ENCODE results near the gene EED.
"Not testable (repeated sequence)": the region's sequence is repeated elsewhere in the genome, so short reads cannot be mapped to it uniquely, and the experiment has no call there.

The EED gene

DNA sequence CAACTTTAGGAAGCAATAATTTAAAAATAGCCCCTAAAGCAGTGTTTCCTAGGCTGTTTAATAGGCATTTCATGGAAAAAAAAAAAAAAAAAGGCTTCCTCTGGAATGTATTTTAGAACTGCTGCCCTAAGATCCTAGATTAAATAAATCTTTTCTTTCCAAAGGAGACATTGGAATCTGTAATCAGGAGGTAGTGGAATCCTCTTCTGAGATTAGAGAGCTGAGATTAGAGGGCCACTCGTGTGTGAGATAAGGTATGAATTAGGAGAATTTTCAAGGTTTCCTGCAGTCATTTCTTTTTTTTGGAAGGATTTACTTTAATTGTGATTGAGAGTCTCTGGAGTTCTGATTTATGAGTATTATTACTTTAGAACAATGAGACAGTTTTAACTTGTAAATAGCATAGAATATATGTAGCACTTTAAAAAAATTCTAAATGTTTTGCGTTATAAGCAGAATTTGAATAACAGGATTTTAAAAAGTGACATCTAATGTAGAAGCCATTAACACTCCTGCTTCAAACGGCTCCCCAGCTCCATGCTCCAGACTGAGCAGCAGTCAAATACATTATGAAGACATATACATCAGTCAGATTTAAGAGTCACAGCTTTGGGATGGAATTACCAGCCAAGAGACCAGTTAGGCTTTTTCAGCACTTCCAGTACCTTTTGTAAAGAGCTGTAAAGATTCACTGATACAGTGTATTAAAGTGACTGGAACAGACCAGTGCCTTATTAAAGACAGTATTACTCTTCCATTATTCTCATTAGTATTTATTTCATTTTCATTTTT is 5.0 kb downstream of the EED start:
- DNase-seq (ENCODE audit: low spot score) = no peak

- no peak for DNase-seq (ENCODE audit: low spot score)
Measured at GRCh38 chr11:86251345-86251744, 6.8 kb downstream of the EED start.

- DNase-seq (ENCODE audit: low spot score) = no peak
Measured at GRCh38 chr11:86255896-86256295, 11.3 kb downstream of the EED start.

- DNase-seq (ENCODE audit: low spot score) = no peak
Measured at GRCh38 chr11:86256608-86257007, 12.1 kb downstream of the EED start.

DNA sequence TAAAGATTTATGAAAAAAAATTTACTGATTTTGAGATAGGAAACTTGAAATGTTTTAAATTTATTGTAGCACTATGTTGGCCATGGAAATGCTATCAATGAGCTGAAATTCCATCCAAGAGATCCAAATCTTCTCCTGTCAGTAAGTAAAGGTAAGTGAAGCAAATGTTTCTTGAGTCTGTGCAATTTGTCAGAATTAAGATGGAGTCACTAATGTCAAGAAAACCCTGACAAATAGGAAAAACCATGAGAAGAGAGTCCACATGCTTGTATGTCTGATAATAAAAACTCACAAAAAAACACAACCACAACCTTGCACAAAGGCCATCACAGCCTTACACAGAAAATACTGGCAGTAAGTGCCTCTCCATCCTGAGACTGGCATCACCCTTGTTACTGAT is 12.9 kb downstream of the EED start:
- DNase-seq (ENCODE audit: low spot score) = no peak

DNA sequence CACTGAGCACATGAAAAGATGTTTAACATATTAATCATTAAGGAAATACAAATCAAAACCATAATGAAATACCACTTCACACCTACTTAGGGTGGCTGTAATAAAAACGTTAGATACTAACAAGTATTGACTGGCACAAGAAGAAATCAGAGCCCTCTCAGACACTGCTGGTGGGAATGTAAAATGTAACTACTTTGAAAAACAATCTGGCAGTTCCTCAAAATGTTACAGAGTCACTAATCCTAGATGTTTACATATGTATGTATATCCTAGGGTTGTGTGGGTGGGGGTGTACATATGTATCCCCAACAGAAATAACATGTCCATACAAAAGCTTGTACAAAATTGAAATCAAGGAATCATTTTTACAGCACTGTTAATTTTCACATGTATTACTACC is 15.2 kb downstream of the EED start:
- DNase-seq (ENCODE audit: low spot score) = no peak

DNA sequence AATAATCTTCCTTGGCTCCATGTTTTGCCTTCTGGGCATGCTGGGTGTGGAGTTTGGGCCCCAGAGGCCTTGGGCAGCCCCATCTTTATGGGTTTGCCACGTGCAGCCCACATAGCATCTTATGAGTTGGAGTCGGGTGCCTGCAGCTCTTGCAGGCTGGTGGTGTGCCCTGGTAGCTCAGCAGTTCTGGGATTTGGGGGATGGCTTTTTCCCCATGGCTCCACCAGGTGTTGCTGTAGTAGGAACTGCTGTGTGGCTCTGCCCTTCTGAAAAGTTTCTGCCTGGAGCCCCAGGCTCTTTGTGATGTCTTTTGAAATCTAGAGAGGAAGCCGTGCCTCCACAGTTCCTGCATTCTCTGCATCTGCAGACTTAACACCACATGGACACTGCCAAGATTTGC is 16.8 kb downstream of the EED start:
- DNase-seq (ENCODE audit: low spot score) = no peak

GRCh38 chr11:86262387-86262786 is 17.8 kb downstream of the EED start:
- no peak for DNase-seq (ENCODE audit: low spot score)

DNA sequence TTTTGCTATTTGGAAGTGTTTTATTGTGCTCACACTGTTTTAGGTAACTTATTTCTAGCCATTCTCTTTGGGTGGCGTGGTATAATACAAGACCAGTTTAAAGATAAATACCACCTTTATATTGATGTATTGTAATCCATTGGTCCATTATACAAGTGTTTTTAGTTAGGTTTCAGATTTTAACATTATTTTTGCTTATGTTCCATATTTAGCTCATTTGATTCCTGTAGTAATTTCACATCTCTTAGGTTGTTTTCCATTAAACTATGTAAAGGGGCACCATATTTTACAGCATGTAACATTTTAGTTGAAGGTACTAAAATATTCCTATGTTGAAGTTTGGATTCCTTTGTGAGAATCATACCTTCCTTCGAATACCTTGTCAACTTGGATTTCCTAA is 20.1 kb downstream of the EED start:
- no peak for DNase-seq (ENCODE audit: low spot score)

DNA sequence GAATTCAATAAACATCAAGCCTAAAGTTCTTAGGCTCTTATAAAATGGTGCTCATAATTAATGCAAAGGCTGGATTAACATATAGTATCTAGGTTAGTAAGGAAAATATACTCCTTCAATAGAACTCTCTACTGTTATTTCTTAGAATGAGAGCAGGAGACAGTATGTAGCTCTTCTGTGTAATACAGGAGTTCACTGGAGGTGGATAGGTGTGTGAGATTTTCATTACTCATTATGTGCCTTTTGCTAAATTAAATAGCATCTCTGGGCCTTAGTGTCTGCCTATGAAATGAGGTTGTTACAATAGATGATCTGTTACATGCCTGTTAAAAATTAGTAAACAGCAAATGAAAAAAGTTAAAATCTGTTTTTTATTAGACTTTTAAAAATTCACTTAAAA is 20.6 kb downstream of the EED start:
- no peak for DNase-seq (ENCODE audit: low spot score)

DNA sequence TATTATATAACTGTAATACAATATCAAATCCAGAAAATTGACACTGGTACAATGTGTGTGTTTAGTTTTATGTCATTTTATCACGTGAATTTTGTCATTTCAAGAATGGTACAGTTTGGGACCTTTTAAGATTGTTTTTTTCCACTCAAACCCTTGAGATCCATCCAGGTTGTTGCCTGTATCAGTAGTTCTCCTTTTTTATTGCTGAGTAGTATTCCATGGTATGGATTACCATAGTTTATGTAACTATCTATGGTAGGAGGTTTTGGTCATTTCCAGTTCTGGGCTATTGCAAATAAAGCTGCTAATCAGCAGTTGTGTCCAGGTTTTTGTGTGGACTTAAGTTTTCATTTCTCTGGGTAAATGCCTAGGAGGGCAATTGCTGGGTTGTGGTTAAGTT is 25.1 kb downstream of the EED start:
- DNase-seq (ENCODE audit: low spot score) = no peak

- no peak for DNase-seq (ENCODE audit: low spot score)
Measured at GRCh38 chr11:86274503-86274902, 29.9 kb downstream of the EED start.

DNA sequence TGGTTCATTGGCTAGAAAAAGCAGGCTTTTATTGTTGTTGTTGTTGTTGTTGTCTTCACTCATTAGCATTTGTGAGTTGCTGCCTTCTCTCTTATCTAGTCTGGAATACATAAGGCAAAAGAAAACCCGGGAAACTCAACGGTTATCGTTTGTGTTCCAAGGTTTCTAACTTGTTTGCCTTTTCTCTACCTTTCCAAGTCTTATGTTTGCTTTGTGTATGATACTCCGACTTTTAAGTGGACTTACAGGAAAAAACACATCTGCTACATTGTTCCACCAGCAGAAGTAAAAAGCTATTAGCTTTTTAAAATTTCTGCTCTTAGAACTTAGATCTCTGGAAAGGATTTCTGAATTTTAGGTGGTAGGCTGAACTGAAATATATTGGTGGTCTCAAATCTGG is 30.4 kb downstream of the EED start:
- DNase-seq (ENCODE audit: low spot score) = no peak

DNA sequence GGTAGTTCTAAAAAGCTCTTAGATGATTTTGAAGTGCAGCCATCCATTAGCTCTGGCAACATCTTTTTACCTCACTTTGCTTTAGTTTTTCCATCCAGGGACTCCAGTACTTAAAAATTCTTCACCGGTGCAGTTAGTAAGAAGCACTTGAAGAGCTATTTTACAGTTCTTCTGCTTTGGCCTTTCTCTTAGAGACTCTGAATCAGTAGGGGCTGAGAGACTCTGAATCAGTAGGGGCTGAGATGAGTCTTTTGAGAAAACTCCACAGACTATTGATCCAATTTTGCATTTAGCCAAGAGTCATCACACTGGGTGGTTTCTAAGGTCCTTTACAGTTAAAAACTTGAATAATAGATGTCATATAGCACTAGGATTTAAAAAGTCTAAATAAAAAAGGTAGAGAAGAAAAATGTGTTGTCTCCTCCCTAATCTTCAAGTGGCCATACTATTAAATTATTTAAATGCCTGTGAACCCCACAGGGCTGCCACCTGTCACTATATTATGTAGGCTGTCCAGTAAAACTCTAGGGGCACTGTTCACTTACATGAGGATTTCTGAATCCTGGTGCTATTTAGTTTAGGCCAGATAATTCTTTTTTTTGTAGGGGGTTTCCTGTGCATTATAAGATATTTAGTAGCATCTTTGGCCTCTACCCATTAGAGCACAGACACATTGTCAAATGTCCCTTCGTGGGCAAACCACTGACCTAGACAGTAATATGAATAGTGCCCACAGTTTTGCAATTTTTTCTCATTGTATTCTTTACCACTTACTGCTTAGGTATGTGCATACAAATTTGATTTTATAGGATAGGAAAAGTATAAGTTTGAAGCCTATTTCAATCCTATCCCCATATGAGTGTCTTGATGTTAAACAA is 31.2 kb downstream of the EED start:
- DNase-seq (ENCODE audit: low spot score) = no peak

GRCh38 chr11:86277741-86278140 is 33.2 kb downstream of the EED start:
- no peak for DNase-seq (ENCODE audit: low spot score)

DNA sequence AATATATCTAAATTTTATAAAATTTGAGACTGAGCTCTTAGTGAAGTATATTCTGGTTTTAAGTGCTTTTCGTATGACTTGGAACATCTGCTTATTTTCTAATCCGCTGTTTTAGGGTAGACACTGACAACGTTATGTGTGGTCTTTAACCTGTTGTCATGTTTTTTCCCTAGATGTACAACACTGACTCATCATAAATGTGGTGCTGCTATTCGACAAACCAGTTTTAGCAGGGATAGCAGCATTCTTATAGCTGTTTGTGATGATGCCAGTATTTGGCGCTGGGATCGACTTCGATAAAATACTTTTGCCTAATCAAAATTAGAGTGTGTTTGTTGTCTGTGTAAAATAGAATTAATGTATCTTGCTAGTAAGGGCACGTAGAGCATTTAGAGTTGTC is 33.7 kb downstream of the EED start:
- no peak for DNase-seq (ENCODE audit: low spot score)

GRCh38 chr11:86279747-86280146 is 35.2 kb downstream of the EED start:
- no peak for DNase-seq (ENCODE audit: low spot score)

DNA sequence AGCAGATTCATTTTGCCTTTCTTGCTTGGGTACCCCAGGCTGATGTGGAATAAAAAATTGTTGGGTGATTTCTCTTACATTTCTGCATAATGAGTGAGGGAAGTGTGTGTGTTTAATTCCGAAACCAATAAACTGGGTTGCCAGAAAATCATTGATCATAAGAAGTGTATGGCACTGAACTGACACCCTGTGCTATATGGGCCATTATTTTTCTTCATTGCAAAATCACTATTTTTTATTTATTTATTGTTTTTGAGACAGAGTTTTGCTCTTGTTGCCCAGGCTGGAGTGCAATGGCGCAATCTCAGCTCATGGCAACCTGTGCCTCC is 42.9 kb downstream of the EED start:
- DNase-seq (ENCODE audit: low spot score) = no peak

GRCh38 chr11:86288776-86289507 is 44.4 kb downstream of the EED start:
- no peak for DNase-seq (ENCODE audit: low spot score)

- not testable (repeated sequence) for DNase-seq (ENCODE audit: low spot score)
Measured at GRCh38 chr11:86289508-86290280, 45.1 kb downstream of the EED start.

DNA sequence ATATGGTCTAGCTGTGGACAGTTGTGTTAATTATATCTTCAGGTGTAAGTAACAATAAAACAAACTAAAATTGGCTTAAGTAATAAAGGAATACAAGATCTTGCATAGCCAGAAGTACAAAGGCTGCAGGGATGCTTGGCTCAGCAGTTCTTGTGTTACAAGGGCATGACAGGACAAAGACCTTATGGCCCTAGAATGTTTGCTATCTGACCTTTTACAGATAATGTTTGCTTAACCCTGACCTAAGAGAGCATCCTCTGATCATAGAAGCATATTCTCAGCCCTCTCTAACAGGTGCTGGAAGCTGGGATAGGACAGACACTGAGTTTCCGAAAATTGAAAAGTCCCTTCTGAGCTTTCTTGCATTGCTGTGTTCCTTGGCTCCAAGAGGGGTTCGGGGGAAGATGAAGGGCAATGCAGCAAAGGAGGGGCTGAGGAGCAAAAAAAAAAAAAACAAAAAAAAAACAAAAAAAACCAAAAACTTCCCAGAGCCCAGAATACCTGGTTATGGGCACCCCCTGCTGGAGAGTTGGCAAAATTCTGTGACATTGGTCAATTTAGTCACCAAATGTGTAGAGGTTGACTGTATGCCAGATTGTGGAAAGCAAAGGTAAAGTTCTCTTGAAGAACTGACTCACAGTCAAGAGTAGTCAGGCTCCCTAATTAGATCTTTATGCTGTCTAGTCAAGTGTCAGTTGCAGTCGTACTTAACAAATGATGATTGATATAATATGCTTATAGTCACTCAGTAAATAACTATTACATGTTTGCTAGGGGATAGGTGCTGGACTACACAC is 47.1 kb downstream of the EED start:
- peak; percentile 68 for DNase-seq (ENCODE audit: low spot score)

All from hematopoietic multipotent progenitor cell treated with erythropoietin and hydrocortisone succinate and interleukin-3 and kit ligand, for 17 days (in vitro differentiated cells).